OCI-M2 (cell line): ENCODE measurements around the gene CPT1B.

Experiments used
- DNase-seq: peaks from one replicate; lab custom pipeline; 2025; ENCODE audit not compliant: unreplicated experiment; lab: John Stamatoyannopoulos, UW

CPT1B gene

DNA sequence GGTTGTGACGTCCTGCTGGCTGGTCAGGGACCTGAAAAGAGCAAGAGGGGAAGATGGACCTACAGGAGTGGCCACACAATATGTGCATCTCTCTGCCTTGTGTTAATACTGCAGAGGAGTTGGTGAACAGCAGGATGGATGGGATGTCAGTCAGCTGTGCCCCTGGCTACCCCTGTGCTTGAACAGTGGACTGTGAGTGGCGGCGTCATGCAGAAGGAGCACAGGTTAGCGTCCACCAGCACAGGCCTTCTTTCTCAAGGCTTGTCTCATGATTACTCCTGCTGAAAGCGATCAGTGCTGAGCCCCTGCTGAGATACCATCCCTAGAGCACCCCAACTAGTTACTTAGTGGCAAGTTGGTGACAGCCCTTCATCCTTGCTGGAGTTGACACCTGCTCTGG lies 8.2 kb upstream of the CPT1B start:
- no peak for DNase-seq

DNA sequence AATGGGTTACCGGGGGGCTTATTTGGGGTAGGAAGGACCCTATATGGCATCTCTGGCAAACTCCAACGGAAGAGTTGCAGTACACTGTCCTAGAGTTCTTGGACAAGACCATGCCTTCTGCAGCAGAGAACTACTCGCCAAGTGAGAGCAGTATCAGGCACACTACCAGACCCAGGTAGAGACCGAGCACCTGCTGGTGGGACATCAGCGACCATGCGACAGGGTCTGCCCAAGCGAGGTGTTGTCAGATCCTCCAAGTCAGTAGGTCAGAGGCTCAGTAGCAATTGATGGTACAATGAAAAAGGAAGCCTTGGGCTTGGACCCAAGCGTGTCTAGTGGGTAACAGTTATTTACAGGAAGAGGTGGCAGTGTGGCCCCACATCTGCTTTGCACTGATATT lies 7.6 kb upstream of the CPT1B start:
- DNase-seq = no peak

DNA sequence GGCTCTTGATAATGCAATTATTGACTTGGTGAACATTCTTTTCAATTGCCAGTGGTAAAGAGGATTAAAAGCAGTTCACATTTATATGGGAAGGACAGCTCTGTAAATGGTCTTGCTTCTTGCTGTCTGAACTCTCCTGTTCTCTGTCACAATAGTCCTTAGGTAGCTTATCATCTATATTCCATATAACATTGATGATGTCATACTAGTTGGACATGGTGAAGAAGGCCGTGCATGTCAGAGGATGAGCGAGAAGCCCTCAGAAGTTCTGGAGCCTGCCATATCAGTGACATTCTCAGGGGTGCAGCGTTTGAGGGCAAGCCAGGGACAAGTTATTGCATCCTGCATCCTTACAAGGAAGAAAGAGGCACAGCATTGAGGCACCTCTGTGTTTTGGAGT lies 7.0 kb upstream of the CPT1B start:
- DNase-seq = no peak

DNA sequence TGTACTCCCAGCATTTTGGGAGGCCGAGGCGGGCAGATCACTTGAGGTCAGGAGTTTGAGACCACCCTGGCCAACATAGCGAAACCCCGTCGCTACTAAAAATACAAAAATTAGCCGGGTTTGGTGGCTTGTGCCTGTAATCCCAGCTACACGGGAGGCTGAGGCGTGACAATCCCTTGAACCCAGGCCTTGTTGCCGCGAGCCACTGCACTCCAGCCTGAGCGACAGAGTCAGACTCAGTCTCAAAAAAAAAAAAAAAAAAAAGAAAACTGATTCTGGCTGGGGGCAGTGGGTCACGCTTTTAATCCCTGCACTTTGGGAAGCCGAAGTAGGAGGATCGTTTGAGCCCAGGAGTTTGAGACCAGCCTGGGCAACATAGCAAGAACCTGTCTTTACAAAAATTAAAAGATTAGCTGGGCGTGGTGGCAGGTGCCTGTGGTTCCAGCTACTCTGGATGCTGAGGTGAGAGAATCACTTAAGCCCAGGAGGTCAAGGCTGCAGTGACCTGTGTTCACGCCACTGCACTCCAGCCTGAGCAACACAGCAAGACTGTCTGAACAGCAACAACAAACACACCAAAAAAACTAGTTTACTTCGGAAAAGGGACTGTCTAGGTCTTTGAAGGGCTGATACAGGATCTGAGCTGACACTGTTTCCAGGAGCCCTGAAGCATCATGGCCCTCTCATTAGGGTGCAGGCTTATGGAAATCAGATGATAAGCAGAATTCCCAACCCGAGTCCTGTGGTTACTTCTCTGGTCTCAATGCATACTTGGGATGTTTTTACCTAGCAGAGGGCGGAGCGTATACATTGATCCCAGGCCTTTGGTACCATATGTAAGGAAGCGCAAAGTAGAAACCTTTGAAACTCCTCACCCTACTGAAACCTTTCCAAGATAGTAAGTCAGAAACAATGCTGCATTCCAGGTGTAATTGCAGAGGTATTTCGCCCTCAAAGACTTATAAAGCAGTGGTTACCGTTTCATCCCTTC lies 6.2 kb upstream of the CPT1B start:
- no peak for DNase-seq

GRCh38 chr22:50583294-50583861 lies 5.2 kb upstream of the CPT1B start:
- DNase-seq = no peak

DNA sequence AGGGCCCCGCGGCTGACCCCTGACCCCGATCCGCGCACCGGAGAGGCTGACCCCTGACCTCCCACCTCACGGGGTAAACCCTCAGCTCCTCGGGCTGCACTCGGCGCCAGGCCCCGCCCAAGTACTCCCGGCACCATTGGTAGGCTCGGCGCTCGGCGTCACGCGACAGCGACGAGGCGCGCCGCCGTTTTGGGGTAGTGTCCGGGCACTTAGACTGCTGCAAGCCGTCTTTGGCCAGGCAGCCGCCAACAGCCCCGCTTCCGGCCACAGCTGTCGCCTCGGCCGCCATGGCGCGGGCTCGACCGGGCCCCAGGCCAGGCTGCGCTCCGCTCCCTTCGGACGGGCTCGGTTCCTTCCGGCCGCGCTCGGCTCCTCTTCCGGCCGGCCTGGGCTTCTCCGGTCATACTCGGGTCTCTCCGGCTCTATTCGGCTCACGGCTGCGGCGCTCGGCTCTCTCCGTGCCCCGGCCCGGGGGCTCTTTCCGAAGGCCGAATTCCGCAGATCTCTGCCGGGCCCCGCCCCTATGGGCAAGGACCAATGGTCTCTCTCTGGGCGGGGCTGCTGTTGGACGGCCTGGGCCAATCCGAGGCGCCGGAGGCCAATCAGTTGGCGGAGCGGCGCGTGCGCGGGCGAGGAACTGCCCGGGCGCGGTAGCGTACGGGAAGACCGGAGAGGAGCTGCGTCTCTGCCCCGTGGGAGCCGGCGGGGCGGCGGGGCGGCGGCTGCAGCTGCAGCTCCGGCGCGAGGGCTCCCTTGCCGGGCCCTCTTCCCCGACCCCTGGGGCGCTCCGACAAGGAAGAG lies 4.5 kb upstream of the CPT1B start, which contains the start of gene CHKB:
Gene CHKB (minus strand): TSS at position 357 of the 801 bp plus-strand sequence. CDS start 68 bp downstream, at position 289.
- peak; percentile 38 for DNase-seq

DNA sequence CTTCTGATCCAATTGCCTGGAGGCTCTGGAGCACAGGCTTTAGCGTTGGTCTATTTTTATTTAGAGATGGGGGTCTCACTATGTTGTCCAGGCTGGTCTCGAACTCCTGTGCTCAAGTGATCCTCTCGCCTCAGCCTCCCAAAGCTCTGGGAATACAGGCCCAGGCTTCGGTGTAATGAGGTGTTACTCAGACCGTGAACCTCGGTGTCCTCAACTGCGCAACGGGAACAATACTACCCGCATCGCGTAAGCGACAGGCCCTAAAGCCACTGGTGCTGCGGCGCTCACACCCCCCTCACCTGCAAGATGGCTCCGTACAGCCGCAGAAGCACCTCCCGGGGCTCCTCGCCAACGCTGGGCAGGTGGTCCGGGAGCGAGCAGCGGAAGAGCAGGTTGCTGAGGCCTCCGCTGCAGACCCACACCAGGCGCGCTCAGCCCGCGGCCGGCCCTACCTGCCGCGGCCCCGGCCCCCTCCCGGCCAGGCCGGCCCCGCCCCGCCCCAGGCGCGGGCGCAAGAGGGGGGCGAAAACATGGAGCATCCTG lies 3.8 kb upstream of the CPT1B start:
- DNase-seq = no peak

DNA sequence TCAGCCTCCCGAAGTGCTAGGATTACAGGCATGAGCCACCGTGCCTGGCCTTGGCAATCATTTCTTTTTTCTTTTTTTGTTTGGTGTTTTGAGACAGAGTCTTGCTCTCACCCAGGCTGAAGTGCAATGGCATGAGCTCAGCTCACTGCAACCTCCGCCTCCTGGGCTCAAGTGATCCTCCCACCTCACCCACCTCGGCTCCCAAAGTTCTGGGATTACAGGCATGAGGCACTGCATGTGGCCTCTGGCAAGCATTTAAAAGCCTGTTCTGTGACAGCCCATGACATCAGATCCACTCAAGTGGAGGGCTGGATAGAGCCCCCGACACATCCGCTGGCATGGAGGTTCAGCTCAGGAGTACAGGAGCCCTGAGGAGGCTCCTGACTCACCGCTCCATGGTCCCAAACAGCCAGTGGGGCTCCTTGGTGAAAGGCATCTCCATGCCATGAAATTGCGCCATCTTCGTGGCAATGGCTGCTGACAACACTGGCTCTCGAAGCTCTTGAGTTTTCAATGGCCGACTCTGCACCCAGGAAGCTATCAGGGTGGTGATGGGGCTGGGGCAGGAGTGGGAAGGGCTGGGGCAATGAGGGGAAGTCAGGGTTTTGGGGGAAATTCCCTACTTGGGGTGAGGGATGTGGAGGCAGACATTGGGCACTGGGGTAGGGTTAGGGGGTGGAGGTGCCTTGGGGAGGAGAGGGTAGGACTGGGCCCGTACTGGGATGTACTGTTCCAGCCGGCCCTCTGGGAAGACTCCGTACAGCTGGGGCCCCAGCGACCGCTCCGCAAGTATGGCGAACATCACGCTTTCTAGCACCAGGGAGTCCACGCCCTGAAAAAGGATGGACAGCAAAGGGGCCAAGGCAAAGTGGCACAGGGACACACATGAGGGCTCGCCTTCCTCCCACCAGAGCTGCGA lies 3.1 kb upstream of the CPT1B start:
- DNase-seq = no peak

- no peak for DNase-seq
Observed at GRCh38 chr22:50579752-50580151, 1.5 kb upstream of the CPT1B start.

DNA sequence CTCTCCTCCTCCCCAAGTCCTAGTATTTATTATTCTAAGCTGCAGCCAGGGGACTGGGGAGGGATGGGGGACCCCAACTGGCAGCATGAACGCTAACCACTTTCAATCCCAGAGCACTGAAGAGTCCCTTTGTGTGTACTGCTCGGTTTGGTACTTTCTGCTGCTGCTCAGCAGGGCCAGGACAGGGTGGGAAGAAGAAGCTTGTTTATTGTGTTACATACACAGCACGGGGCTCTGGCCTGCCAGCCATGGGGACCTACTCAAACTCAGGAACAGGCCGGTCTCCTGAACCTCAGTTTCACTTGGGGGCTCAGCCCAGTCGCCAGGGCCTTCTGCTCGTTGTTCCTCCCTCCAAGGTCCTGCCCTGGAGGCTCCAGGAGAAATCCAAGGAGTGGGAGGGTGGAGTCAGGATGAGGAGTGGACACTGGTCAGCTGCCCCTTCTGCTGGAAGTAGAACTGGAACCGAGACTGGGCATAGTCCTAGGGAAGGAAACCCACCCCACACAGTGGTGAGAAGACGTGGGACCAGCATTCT lies 616 bp upstream of the CPT1B start:
- no peak for DNase-seq

- DNase-seq = no peak
Observed at GRCh38 chr22:50577697-50577986, 585 bp downstream of the CPT1B start.

DNA sequence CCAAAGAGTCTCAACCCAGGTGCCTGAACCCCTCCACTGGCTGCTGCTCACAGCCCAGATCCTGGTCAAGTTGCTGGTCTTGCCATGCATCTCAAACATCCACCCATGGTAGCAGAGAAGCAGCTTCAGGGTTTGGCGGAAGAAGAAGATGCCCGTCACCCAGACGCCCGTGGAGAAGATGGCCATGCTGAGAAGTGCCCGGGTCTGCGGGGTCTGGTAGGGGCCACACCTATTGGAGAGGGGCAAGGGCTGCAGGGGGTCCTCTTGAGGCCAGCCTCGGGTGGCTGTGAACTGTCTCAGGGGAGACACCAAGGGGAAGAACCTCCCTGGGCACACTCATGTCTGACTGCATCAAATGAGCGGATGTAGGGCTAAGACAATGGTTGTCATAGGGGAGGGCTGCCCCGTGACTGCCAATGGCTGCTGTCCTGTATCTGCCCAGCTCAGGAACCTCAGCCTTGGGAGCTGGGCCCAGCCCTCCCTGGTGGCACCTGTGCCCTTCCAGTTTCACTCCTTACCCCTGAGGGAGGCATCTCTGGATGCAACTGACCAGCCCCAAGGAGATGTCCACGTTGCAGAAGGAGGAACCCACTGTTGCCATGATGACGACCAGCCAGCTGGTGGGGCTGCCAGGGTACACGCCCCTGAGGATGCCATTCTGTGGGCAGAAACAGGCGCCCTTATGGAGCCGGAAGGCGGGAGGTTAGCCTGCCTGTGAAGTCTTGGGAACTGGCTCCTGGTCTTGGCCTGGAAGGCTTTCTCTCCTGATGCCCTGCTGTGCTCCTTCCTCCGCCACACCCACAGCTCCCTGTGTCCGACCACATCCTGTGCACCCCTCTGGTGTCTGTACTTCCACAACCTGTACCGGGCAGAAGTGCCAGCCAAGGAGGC lies 1.2 kb downstream of the CPT1B start:
- DNase-seq = no peak

- DNase-seq = no peak
Observed at GRCh38 chr22:50576070-50576469, 2.2 kb downstream of the CPT1B start.

- DNase-seq = no peak
Observed at GRCh38 chr22:50575426-50575941, 2.7 kb downstream of the CPT1B start.

GRCh38 chr22:50574383-50574755 lies 3.9 kb downstream of the CPT1B start:
- DNase-seq = no peak

GRCh38 chr22:50573491-50574382 lies 4.5 kb downstream of the CPT1B start:
- no peak for DNase-seq

DNA sequence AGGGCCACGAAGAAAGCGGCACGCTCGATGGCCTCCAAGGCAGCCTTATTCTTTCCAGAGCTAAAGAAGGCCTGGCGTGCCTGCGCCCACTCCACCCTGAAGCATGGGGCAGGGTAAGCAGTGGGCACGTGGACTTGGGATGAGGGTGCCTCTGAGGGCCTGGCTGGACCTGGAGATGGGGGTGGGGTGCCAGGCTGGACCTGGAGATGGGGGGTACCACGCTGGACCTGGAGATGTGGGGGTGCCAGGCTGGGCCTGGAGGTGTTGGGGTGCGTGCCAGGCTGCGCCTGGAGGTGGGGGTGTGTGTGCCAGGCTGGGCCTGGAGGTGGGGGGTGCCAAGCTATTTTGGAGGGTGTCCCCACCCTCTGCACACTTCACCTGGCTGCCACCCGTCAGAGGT lies 5.3 kb downstream of the CPT1B start:
- DNase-seq = no peak
